Medulla oblongata (tissue), 1 donor: ENCODE results near the gene CAMK2N1.
"Not testable (repeated sequence)": the region's sequence is repeated elsewhere in the genome, so short reads cannot be mapped to it uniquely, and the experiment has no call there.

ENCODE experiments used
- DNase-seq: peaks from one replicate; pipeline ENCODE4 v3.0.0-alpha.2; 2015; ENCODE audit errors: extremely low spot score

Gene CAMK2N1

DNA sequence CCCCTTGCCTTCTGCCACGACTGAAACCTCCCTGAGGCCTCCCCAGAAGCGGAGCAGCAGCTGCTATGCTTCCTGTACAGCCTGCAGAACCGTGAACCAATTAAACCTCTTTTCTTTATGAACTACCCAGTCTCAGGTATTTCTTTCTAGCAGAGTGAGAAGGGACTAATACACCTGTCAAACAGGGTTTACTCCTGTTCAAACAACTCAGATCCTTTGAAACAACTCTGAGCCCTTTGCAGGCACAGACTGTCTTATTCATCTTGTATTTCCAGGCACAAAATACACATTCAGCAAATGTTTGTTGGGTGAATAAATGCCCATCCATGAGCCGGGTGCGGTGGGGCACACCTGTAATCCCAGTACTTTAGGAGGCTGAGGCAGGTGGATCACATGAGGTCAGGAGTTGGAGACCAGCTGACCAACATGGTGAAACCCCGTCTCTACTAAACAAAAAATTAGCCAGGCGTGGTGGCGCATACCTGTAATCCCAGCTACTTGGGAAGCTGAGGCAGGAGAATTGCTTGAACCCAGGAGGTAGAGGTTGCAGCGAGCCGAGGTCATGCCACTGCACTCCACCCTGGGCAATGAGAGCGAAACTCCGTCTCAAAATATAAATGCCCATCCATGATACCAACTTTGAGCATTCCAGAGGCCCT is 10.8 kb upstream of the CAMK2N1 start:
- not testable (repeated sequence) for DNase-seq

DNA sequence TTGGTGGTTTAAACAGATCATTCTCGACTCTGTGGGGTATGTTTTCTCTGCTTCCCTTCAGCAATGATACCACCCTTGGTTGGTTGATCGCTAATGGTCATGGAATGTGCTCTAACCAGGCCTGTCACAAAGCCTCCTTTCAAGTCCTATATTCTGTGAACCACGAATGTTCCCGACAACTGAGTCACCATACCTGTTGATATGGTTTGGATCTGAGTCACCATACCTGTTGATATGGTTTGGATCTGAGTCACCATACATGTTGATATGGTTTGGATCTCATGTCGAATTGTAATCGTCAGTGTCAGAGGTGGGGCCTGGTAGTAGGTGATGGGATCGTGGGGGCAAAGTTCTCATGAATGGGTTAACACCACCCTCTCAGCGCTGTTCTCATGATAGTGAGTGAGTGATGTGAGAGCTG is 10.2 kb upstream of the CAMK2N1 start:
- DNase-seq = no peak

DNA sequence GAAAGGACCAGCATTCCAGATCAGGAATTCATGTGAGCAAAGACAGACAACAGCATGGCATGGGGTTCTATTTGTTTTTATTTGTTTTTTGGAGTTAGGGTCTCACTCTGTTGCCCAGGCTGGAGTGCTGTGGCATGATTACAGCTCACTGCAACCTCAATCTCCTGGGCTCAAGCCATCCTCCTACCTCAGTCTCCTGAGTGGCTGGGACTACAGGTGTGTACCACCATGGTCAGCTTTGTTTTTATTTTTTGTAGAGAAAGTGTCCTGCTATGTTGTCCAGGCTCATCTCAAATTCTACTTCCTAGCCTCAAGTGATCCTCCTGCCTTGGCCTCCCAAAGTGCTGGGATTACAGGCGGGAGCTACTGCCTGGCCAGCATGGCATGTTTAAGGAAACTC is 9.7 kb upstream of the CAMK2N1 start:
- DNase-seq = no peak

DNA sequence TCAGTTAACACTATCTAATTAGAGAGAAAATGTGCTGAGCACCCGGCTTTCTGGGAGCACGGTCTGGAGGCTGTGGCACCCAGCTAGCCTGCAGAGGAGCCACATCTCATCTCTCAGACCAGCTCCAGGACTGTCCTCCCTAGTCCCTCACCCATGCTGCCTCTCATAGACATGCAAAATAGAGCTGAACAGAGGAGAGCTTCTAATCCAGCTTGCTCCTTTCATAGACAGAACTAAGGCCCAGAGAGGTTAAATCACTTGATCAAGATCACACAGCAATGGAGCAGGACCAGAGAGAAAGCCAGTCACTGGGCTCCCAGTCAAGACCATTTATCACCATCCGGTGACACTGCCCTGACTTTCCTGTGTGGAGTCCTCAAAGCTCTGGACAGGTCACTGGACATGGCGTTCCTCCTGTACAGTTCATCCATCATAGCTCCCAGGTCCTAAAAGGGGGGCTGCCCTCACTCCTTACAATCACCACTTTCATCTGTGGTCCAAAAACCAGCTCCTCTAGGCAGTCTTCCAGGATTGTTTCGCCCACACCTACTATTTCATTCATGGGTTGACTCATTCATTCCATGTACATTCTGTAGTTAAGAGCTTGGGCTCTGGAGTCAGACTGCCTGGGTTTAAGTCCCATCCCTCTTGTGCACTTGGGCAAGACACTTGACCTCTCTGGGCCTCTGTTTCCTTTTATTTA is 8.8 kb upstream of the CAMK2N1 start:
- no peak for DNase-seq

DNA sequence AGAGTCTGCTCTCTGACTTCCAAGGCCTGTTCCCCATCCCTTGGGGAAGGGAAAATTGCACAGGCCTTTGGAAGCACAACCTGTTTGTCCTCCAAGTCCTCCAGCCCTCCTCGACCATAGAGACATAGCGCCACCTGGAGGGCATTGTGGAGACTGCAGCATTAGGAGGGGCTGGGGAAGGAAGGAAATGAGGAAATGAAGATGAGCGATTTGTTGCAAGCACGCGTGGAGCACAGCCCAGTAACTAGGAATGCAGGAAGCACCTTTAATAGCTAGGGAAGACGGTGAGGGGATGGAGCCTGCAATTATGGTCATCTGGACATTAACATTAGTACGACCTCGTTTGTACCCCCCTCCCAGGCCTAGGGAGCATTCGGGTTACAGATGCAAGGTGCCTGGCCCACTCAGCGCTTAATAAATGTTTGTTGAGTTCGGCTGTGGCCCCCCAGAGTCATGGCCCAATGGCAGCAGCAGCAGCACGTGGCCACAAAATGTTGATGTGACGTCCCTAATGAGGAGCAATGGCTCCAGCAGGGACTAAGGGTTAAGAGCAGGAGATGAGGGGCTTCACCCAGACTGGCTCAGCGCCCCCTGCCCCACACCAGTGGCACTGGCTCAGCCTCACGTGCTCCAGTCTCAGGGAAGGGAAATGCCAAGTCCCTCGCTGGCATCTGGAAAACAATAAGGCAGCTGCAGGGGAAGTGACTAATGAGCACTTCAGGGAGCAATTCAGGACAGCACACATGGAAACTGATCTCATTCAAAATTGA is 8.0 kb upstream of the CAMK2N1 start:
- DNase-seq = peak; percentile 96

DNA sequence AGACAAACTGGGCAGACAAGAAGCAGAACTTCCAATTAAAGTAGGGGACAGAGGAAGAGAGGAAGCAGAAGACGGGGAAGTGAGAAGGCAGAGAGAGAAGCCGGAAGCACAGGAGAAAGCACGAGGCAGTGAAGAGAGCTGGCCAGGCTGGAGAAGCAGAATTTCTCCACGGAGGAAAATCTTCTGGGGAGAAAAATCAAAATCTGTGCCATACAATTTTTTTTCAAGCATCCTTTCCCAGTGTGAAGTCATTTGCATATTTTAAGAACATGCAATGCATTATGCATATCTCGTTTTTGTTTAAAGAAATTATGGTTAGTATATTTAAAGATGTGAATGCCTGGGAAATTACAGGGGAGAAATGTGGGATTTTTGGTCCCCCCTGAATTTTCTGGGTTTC is 7.3 kb upstream of the CAMK2N1 start:
- DNase-seq = no peak

DNA sequence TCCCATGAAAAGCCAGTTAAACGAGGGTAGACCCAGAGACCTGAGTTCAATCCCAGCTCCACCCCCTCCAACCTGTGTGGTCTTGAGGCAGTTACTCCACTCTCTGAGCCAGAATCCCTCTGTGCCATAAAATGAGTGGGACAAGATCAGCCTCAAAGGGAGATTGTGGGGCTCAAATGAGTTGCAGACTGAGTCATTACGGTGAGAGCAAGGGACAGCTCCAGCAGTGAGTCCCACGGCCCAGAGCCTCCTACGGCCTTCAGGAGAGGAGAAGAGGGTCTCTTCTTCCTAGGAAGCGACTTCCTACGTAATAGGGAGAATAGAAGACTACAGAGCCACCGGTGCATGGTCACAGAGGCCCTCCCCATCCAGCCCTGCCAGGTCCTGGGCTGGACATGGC is 6.7 kb upstream of the CAMK2N1 start:
- DNase-seq = no peak

DNA sequence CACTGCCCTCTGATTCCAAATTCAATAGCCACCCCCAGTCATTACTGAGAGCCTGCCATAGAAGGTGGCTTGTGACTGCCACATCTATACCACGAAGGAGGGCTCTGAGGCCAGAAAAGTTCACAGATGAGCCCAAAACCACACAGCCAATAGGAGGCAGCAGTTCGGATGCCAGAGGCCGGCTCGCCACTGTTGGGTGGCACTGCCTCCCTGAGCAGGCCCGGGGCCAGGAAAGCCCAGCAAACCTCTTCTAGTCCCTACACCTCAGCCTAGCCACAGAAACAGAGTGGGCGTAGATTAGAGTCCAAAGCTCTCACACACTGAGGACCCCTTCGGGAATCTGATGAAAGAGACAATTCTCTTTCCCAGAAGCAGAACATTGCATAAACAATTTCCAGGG is 5.9 kb upstream of the CAMK2N1 start:
- no peak for DNase-seq

DNA sequence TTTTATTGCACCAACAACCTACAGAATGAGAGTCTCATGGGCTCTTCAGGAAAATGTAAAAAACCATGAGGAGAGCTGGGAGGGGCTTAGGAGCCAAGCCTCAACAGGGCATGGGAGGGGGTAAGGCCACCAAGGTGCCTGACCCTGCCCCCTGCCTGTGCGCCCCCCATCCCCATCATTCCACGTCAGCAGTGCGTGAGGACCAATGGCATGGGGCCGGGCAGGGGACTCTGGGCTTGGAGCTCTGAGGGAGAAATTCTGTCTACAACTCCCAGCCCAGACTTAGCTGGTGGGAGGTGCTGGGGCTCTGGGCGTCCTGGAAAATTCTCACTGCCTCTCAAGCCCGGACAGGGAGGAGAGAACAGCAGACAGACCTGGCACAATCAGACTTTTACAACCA is 5.2 kb upstream of the CAMK2N1 start:
- DNase-seq = no peak

DNA sequence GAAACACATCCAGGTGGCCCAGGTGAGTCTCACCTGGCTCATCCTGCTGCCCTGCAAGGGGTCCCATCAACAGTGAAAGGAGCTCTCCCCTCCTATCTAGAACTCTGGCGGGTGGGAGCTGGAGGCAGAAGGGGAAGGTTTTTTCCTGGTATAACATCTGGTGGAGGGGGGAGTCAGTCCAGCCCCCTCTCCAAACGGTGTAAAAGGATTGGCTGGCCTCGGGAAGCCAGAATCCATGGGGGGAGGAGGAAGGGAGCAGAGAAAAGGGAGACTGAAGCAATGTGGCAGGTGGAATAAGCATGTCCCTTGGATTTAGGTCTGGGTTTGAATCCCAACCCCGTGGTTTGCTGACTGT is 1.2 kb upstream of the CAMK2N1 start:
- DNase-seq = no peak

DNA sequence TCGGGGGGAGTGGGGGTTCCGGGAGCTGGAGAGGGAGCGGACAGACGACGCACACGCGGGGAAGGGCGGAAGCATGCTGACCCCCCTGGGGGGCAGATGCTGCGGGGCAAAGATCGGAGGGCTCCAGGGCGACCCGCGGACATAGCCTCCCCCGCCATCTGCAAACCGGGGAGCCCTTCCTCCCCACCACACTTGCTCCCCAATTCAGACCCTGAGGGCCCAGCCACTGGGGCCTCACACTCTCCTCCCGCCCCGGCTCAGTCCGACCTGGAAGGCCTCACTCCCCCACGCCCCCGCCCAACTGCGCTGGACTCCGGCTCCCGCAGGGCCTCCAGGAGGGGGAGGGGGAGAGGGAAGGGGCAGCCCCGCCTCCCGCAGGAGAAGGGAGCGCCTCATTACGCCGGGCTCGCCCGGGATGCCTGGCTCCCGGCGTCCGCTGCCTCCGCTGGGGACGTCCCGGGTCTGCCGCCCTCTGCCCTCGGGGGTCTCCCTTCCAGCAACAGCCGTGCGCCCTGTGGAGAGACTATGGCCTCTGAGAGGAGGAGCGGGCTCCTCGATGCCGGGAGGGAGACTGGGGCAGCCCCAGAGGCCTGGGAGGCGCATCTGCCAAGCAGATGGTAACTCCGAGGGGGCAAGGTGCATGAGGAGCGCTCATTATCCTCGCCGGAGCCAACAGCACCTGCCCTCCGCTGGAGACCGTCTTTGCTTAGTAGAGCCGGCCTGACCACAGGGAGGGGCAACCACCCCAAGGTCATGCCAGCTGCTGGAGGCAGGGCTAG is 636 bp upstream of the CAMK2N1 start:
- peak; percentile 85 for DNase-seq

DNA sequence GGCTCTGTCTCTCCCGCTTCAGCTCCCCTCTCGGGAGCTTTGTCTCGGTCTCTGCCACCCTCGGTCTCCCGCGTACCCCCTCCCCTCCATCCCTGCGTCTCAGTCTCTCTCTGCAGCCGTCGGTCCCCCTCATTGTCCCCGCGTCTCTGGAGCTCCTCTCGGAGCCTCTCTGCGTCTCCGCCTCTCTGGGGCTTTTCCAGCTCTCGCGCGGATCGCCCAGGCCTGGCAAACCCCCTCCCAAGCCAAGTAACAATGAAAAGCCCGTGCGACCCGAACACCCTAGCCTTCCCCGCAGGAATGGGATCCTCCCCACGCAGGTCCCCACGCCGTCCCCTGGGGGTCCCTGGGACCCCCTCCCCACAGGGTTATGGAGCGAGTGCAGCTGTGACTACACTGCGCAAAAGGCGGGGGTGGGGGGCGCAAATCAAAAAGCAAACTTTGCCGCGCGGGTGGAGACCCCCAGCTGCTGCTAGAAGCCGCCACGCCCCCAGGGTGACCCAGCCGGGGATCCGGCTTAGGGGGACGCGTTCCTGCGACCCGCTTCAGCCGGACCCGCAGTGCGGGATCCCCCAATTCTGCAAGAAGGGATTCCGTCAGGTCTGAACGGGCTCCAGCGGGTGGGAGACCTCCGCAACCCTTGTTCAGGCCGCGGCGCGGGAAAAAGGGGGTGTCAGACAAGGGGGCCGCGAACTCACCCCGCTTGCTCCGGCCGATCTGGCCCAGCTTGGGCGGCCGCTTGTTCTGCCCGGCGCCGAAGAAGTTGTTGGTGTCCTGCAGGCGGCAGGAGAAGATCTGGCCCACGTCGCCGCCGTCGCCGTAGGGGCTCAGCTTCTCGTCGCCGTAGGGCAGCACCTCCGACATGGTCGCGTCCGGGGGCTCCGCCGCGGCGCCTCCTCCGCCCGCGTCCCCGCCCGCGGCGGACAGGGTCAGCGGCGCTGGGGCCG is 1.2 kb downstream of the CAMK2N1 start:
- DNase-seq = no peak

DNA sequence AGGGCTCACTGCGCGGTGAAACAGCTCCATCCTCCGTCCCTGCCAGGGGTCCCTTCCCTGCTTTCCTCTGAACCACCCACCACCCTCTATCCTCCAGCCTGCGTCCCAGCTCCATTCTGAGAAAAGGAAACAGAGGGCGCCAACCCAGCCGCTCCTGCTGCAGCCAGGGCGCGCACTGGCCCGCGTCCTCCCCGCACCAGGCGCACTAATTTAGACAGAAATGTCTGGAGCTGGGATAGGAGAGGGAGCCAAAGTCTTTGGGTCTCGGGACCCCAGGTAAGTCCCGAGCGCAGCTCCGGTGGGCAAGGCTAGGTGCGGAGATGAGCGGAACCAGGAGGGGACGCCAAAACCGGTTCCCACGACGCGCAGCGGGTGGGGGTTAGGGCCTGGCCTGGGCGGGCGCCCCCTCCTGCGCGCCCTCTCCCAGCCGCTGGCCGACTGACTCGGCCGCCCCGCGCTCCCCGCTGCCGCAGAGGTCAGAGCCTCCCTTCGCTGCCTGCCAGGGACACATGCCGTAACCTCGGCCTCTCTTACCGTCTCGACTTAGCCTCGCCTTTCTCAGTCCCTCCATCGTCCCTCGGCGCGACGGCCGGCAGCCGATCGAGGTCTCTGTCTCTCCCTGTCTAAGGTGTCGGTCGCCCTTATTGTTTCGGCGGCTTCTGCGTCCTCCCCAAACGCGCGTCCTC is 2.0 kb downstream of the CAMK2N1 start:
- DNase-seq = peak; percentile 48

DNA sequence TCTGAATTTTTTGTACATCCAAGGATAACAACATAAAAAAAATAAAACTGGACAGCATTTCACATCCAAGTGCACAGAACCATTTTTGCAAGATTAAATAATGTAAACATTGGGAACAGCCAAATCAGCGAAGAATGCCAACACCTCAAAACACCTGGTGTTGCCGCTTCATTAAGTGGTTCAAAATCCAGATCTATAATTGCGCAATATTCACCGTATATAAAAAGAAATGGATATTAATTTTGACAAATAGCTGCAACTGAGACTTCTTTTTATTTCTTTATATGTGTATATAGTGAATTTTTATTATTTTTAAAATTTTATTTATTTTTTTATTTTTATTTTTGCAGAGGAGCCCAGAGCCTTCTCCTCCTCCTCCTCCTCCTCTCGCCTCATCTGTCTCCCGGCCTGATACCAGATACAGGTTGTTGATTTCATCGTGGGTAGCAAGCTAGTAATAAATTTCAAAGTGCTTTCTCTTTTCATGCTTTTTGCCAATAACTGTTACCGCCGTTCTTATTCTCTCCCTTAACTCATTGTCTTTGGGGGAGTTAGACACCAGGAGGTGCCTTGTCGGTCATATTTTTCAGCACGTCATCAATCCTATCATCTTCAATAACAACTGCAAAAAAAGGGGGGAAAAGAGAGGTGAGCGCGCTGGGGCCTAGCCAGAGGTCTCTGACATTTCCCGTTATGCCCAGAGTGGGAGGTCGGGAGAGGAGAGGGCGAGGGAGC is 2.7 kb downstream of the CAMK2N1 start:
- no peak for DNase-seq

DNA sequence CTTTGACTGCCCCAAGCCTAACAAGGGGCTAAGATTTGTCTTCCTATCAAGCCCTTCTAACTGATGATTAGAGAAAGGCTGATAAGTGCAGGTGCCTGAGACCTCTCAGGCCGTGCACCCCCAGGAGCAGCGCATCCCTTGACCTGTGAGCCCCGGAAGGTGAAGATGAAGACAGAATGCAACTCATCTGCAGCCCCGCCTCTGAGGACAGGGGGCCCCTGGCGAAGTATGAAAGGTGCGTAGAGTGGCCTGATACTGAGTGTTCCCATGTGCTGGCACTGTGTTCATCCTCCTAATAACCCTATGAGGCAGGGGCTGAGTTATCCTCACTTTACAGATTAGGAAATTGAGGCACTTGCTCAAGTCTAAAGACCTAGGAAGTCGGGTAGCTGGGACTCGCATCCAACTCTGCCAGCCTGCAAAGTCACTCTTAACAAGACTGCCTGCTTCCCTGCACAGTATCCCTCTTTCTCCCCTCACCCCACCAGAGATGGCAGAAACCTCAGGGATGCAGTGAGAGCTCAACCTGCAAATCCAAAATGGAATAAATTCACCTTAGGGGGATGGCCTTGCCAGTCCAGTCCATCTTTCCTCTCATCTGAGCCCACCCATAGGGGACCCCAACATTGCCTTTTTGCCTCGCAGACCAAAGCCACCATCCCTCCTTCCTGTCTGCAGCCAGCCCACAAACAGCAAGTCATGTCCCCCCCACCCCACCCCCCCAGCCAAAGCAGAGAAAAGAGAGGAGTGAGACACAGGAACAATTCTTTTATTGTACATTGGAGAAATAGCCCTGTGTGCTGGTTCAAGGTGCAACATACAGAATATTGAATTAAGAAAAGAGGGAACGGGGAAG is 4.1 kb downstream of the CAMK2N1 start:
- no peak for DNase-seq

DNA sequence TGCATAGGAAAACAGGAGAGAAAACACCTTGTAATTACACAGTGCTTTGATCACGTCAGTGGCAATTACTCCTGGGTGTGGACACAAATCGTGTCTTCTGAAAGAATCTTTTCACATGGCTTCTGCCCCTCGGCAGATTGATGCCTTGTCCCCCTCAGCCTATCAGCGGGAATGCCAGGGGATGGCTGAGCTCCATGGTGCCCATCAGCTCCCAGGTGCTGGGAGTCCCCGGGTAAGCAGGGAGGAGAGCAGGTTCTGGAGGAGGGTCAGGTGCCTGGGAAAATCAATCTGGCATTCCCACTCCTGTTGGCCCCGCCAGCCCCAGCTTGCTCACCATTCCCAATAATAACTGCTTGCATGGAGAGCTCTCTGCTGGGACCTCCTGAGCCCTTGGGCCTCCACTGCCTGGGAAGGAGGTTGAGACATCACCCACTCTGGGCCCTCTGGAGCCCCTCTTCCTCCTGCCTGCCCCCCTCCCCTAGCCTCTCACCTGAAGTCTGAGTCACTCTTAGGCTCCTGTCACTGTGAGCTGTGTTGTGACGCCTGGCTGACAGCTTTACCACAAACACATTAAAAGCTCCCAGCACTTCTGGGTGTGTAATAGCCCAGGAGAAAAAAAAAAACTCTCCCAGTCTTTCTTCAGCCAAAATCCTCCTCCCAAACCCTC is 4.9 kb downstream of the CAMK2N1 start:
- DNase-seq = no peak

DNA sequence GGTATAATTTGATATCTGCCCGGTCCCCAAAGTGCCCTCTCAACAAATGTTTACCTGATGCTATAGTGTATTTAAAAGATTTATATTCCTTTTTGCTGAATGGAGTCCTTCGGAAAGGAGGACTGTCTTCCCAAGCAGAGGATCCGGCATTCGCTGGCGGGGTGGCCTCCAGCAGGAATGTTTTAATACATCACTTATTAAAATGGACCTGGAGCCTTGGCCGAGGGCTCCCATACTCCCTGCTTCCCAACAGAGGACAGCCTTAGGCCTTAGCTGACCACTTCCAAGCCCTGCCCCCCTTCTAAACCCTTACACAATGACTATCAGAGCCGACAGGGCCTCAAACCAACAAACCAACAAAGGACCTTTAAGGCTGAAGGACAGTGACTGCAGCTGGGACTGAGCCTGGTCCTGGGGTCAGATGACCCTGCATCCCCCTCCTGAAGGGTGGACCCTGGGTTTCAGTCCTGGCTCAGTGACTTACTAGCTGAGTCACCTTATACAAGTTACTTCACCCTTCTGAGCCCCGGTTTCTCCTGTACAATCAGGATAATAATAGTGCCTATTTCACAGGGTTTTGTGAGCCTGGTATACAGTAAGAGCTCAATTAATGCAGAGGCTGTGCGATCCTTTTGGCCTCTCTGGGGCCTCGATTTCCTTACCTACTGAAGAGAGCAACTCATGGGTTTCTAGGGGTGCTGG is 5.6 kb downstream of the CAMK2N1 start:
- DNase-seq = peak; percentile 91

DNA sequence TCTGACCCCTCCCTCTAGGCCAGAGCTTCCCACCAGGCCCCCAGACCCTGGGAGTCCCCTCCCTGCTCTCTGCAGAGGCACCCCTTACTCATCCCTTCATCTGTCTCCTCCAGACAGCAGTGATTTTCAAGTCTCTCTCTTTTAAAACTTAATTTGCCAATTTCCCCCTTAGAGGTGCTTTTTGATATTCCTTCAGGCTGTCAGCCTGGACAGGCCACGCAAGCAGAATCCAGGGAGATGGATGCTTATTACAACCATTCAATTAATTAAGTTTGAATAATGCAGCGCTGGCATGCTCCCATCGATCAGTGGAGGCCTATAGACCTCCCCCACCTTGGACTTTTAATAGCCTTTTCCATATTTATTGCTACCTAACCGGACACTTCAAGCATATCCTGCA is 6.2 kb downstream of the CAMK2N1 start:
- DNase-seq = no peak
